Effector memory CD8-positive, alpha-beta T cell (primary cell): ENCODE results near the gene SSR2.

Source experiments
- ATAC-seq: fragments of 150-1000 bp; cut with Tn5 transposase; replicated peaks from 2 replicates; pipeline ENCODE4 v1.10.0; 2021; ENCODE audit warnings: mild to moderate bottlenecking, moderate library complexity
- DNase-seq, 3 experiments: peaks; one replicate each; pipeline ENCODE4 v3.0.0; 2021
- H3K27ac Mint-ChIP-seq, 2 donors: one replicate each; pipeline ENCODE4 v1.8.0; 2022; ENCODE audit warnings: mild to moderate bottlenecking in 2 of 2, mixed read lengths in 2 of 2, moderate library complexity in 2 of 2
- H3K27me3 Mint-ChIP-seq, 2 donors: one replicate each; pipeline ENCODE4 v1.8.0; 2022; ENCODE audit warnings: mixed read lengths in 2 of 2
- H3K36me3 Mint-ChIP-seq: one replicate; pipeline ENCODE4 v1.8.0; 2022; ENCODE audit warnings: mild to moderate bottlenecking, moderate library complexity, mixed read lengths; ENCODE audit not compliant: insufficient read depth
- H3K4me1 Mint-ChIP-seq, 2 donors: one replicate each; pipeline ENCODE4 v1.8.0; 2022; ENCODE audit warnings: low read depth in 2 of 2, mixed read lengths in 2 of 2
- H3K4me3 Mint-ChIP-seq, 2 donors: one replicate each; pipeline ENCODE4 v1.8.0; 2022; ENCODE audit warnings: mild to moderate bottlenecking in 2 of 2, mixed read lengths in 2 of 2, moderate library complexity in 2 of 2
- H3K9me3 Mint-ChIP-seq, 2 donors: one replicate each; pipeline ENCODE4 v1.8.0; 2022; ENCODE audit warnings: mixed read lengths in 2 of 2

SSR2 gene

GRCh38 chr1:155970531-155971167, 50.1 kb downstream of the SSR2 start:
- Mint-ChIP-seq H3K27me3 (no peaks in the 10 kb centered on the region), H3K4me1 (peaks cover 89 to 92% of the 10 kb centered on the region in 2 donors), H3K9me3 (no peaks in the 10 kb centered on the region), H3K36me3 (peaks cover 56% of the 10 kb centered on the region), H3K27ac (peak overlapping the region; percentile 85 to 87), H3K4me3 (peak overlapping the region; percentile 69 to 97)
- ATAC-seq (peak; percentile 55), DNase-seq (no peak)

GRCh38 chr1:155969377-155969791, 51.4 kb downstream of the SSR2 start:
- ATAC-seq (no peak), DNase-seq (no peak)
- no peaks in the 10 kb centered on the region for H3K27me3 Mint-ChIP-seq
- peaks cover 77 to 80% of the 10 kb centered on the region in 2 donors for H3K4me1 Mint-ChIP-seq
- H3K9me3 Mint-ChIP-seq: no peaks in the 10 kb centered on the region
- H3K27ac Mint-ChIP-seq: peak overlapping the region; percentile 85 to 87
- peaks cover 68% of the 10 kb centered on the region for H3K36me3 Mint-ChIP-seq
- H3K4me3 Mint-ChIP-seq: peak overlapping the region; percentile 60 to 97

DNA sequence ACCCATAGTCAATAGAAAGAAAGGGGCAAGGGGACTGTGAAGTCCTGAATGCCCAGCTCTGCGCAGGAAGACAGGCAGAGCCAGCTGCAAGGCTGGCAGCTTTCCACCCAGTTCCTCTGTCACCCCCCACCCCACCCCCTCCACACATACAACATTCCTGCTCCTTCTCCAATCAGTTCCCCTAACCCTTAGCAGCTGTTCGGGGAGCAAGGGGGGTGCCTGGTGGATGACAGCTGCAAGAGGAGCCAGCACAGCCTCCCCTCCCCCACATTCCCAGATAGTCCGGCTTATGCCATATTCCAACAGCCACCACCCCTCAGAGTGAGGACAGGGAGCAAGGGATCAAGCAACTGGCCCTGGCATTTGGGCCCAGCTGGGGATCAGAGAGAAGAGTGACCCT, 52.1 kb downstream of the SSR2 start:
- H3K27ac Mint-ChIP-seq: peak overlapping the region; percentile 85 to 87

DNA sequence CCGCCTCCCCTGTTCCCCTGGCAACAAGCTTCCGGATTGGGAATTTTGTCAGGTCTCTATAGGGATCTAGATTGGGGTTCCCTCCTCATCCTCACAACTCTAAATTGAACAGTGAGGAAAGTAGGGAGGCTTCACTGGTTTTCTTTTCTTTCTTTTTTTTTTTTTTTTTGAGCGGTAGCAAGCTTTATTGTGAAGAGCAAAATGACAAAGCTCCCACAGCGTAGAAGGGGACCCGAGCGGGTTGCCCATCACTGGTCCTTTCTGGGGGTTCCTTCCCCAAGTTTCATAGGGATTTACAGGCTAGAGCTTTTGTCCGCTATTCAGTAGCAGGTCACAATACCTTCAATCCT, 52.7 kb downstream of the SSR2 start:
- Mint-ChIP-seq H3K27me3 (no peaks in the 10 kb centered on the region), H3K36me3 (peaks cover 76% of the 10 kb centered on the region), H3K9me3 (no peaks in the 10 kb centered on the region), H3K4me3 (peak overlapping the region; percentile 66 to 75), H3K27ac (peak overlapping the region; percentile 85 to 87), H3K4me1 (peaks cover 66 to 67% of the 10 kb centered on the region in 2 donors)
- ATAC-seq: no peak
- no peak for DNase-seq

More for the DNA sequence above, 52.1 kb downstream of the SSR2 start:
- no peak for ATAC-seq
- Mint-ChIP-seq H3K4me1 (peaks cover 72 to 73% of the 10 kb centered on the region in 2 donors), H3K4me3 (peak overlapping the region; percentile 43 to 66), H3K27me3 (no peaks in the 10 kb centered on the region), H3K9me3 (no peaks in the 10 kb centered on the region), H3K36me3 (peaks cover 70% of the 10 kb centered on the region)
- no peak for DNase-seq

- Mint-ChIP-seq H3K27me3 (no peaks in the 10 kb centered on the region), H3K36me3 (peaks cover 76% of the 10 kb centered on the region), H3K4me1 (peaks cover 61 to 63% of the 10 kb centered on the region in 2 donors), H3K4me3 (peak overlapping the region; percentile 66 to 75), H3K27ac (peak overlapping the region; percentile 85 to 87), H3K9me3 (no peaks in the 10 kb centered on the region)
- ATAC-seq (peak; percentile 43), DNase-seq (no peak)
Observed at GRCh38 chr1:155967341-155968050, 53.3 kb downstream of the SSR2 start.

DNA sequence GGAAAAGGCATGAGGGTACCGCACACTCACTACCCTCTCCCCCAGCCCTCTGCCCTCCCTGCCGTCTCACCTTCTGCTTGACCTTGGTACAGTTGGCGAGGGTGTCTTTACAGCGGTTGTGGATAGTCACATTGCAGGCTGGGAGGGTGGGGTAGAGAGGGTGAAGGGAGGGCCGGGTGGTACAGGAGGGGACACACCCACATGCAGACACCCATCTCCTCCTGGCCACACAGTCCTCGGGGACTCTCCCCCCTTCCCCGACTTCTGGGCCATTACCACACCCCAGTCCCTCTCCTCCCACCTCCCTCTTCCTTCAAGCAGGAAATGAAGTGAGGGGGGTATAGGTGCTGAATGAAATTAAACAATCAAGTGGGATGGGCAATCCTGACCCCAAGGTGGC, 54.0 kb downstream of the SSR2 start:
- ATAC-seq (peak; percentile 55), DNase-seq (no peak)
- Mint-ChIP-seq H3K27me3 (no peaks in the 10 kb centered on the region), H3K27ac (peak overlapping the region; percentile 85 to 87), H3K9me3 (no peaks in the 10 kb centered on the region), H3K4me1 (peaks cover 60 to 62% of the 10 kb centered on the region in 2 donors), H3K36me3 (peaks cover 77% of the 10 kb centered on the region), H3K4me3 (peak overlapping the region; percentile 45 to 66)

GRCh38 chr1:155966135-155966534, 54.6 kb downstream of the SSR2 start:
- H3K27ac Mint-ChIP-seq: peak overlapping the region; percentile 85 to 87
- H3K27me3 Mint-ChIP-seq: no peaks in the 10 kb centered on the region
- ATAC-seq: no peak
- H3K4me1 Mint-ChIP-seq: peaks cover 56 to 61% of the 10 kb centered on the region in 2 donors
- H3K9me3 Mint-ChIP-seq: no peaks in the 10 kb centered on the region
- peaks cover 84% of the 10 kb centered on the region for H3K36me3 Mint-ChIP-seq
- peak overlapping the region; percentile 45 to 66 for H3K4me3 Mint-ChIP-seq
- no peak for DNase-seq

- peak overlapping the region in 1 of 2 donors; percentile 85 for H3K27ac Mint-ChIP-seq
- H3K4me3 Mint-ChIP-seq: no peak overlapping the region
Observed at GRCh38 chr1:155964193-155964592, 56.6 kb downstream of the SSR2 start.

GRCh38 chr1:155962599-155963211, 58.0 kb downstream of the SSR2 start:
- peaks cover 28 to 31% of the 10 kb centered on the region in 2 donors for H3K4me1 Mint-ChIP-seq
- no peak overlapping the region for H3K4me3 Mint-ChIP-seq
- DNase-seq (no peak), ATAC-seq (no peak)
- peaks cover 97% of the 10 kb centered on the region for H3K36me3 Mint-ChIP-seq
- no peaks in the 10 kb centered on the region for H3K27me3 Mint-ChIP-seq
- H3K9me3 Mint-ChIP-seq: no peaks in the 10 kb centered on the region
- peak overlapping the region in 1 of 2 donors; percentile 86 for H3K27ac Mint-ChIP-seq

More at GRCh38 chr1:155964193-155964592, 56.6 kb downstream of the SSR2 start:
- Mint-ChIP-seq H3K36me3 (peaks cover 96% of the 10 kb centered on the region), H3K4me1 (peaks cover 42 to 46% of the 10 kb centered on the region in 2 donors), H3K27me3 (no peaks in the 10 kb centered on the region), H3K9me3 (no peaks in the 10 kb centered on the region)
- DNase-seq: no peak
- no peak for ATAC-seq

- Mint-ChIP-seq H3K4me1 (peaks cover 22 to 24% of the 10 kb centered on the region in 2 donors), H3K36me3 (peaks cover 97% of the 10 kb centered on the region), H3K9me3 (no peaks in the 10 kb centered on the region), H3K27me3 (no peaks in the 10 kb centered on the region), H3K27ac (peak overlapping the region; percentile 78 to 86), H3K4me3 (no peak overlapping the region)
- ATAC-seq: peak; percentile 71
- peak in 1 of 3 experiments; percentile 18 for DNase-seq
Observed at GRCh38 chr1:155961937-155962336, 58.8 kb downstream of the SSR2 start.

GRCh38 chr1:155960081-155960745, 60.5 kb downstream of the SSR2 start:
- Mint-ChIP-seq H3K27me3 (no peaks in the 10 kb centered on the region), H3K9me3 (no peaks in the 10 kb centered on the region), H3K4me3 (no peak overlapping the region), H3K27ac (peak overlapping the region; percentile 67 to 80), H3K36me3 (peaks cover 99% of the 10 kb centered on the region), H3K4me1 (peaks cover 11 to 14% of the 10 kb centered on the region in 2 donors)
- ATAC-seq (no peak), DNase-seq (no peak)
